Measurements from ENCODE around the gene CRLF3.
"Not testable (repeated sequence)": the region's sequence is repeated elsewhere in the genome, so short reads cannot be mapped to it uniquely, and the experiment has no call there.

The CRLF3 gene

GRCh38 chr17:30735206-30735605 lies 89.3 kb downstream of the CRLF3 start:
- DNase-seq: not testable (repeated sequence)

GRCh38 chr17:30734153-30734552 lies 90.3 kb downstream of the CRLF3 start:
- DNase-seq: not testable (repeated sequence)
